ENCODE results near the gene SAMM50. TPM values are rescaled to one million over a fixed set of nuclear protein-coding genes. Genes with fewer than 3 reads are reported as not detected.

Gene SAMM50
- 46.9 and 49.6 TPM in 2 replicates for total RNA-seq

GRCh38 chr22:43955040-43955882 lies at the start of gene SAMM50:
Gene SAMM50, plus strand, starts transcription at chr22:43955442. Its CDS starts 136 bp downstream, at chr22:43955578.

GRCh38 chr22:43923631-43924464 lies 31.4 kb upstream of the SAMM50 start, which contains the start of gene PNPLA3:
Gene PNPLA3, plus strand, starts transcription at chr22:43923805. Its CDS starts 107 bp downstream, at chr22:43923912.

GRCh38 chr22:44024288-44024921 lies 69.2 kb downstream of the SAMM50 start, which contains the start of gene PARVB:
Gene PARVB, plus strand, starts transcription at chr22:44024302. Its CDS starts 38 bp downstream, at chr22:44024340.

Other genes with a start within 250 kb of the SAMM50 start
- 2.0 and 2.1 TPM in 2 replicates for gene EFCAB6, start 143.1 kb upstream of the SAMM50 start, total RNA-seq
- 0.09 and 0.14 TPM in 2 replicates for gene SULT4A1, start 92.9 kb upstream of the SAMM50 start, total RNA-seq
- not detected in 2 replicates for gene PNPLA5, start 63.4 kb upstream of the SAMM50 start, total RNA-seq
- gene PNPLA3, start 31.6 kb upstream of the SAMM50 start, total RNA-seq, result 4.5 and 7.5 TPM in 2 replicates
- gene PARVB, start 68.9 kb downstream of the SAMM50 start, total RNA-seq, result 13.8 and 25.7 TPM in 2 replicates
- not detected in 2 replicates for gene PARVG, start 225.5 kb downstream of the SAMM50 start, total RNA-seq